A549 (cell line): ENCODE measurements around the gene TRMT61A. TPM values are rescaled to one million over a fixed set of nuclear protein-coding genes. Genes with fewer than 3 reads are reported as not detected.

ENCODE experiments used
- ATAC-seq, 2 experiments: fragments of 200-7000 bp in 1 of 2; fragments of >200 bp in 1 of 2; cut with Nextera tagmentation in 1 of 2; cut with Tn5 transposase in 1 of 2; 3 replicates each; pipeline versions ENCODE4 v1.8.0 to v1.9.1; 2018 to 2020; ENCODE audit warnings: mild to moderate bottlenecking in 1 of 2, moderate library complexity in 1 of 2
- CTCF ChIA-PET: fragments of 300-600 bp; sonication (Branson Sonifier 250); formaldehyde crosslinking; extraction: SDS; loops from one replicate; lab custom pipeline; 2021; ENCODE audit warnings: antibody characterized with exemption, inconsistent platforms; lab: Yijun Ruan, JAX
- POLR2A ChIA-PET: fragments of 350-600 bp; formaldehyde crosslinking; extraction: SDS; loops from one replicate; lab custom pipeline; 2021; ENCODE audit warnings: antibody characterized with exemption, inconsistent platforms; lab: Yijun Ruan, JAX
- DNase-seq, 2 experiments: peaks; one replicate each; pipeline versions ENCODE4 v3.0.0 to v3.0.0-alpha.2; 2011 to 2016; ENCODE audit warnings: low read depth in 1 of 2, low spot score in 1 of 2
- FAIRE-seq: peaks from 2 replicates; lab custom pipeline; 2011; peaks lifted over from hg19 to GRCh38; lab: Jason Lieb, UNC
- H3K27ac ChIP-seq, 2 experiments: fragments of >200 bp; sonication (Bioruptor Twin); formaldehyde crosslinking; 3 replicates each; pipeline ENCODE4 v1.5.1; 2016 to 2017
- H3K4me1 ChIP-seq: fragments of >200 bp; sonication (Bioruptor Twin); formaldehyde crosslinking; 3 replicates; pipeline ENCODE4 v1.6.1; 2016
- H3K4me2 ChIP-seq: fragments of >200 bp; sonication (Bioruptor Twin); formaldehyde crosslinking; 3 replicates; pipeline ENCODE4 v1.6.1; 2016
- H3K4me3 ChIP-seq: fragments of >200 bp; sonication (Bioruptor Twin); formaldehyde crosslinking; 3 replicates; pipeline ENCODE4 v1.5.1; 2016
- H3K9me3 ChIP-seq: fragments of >200 bp; sonication (Bioruptor Twin); formaldehyde crosslinking; 3 replicates; pipeline ENCODE4 v1.6.1; 2016
- ATOH8 ChIP-seq: fragments of 250-450 bp; sonication (Bioruptor Pico); IDR thresholded peaks from 2 replicates; pipeline ENCODE4 v1.5.0; 2020; ENCODE audit warnings: low read depth, mild to moderate bottlenecking, moderate library complexity
- CHD2 ChIP-seq: fragments of 150-350 bp; IDR thresholded peaks from 2 replicates; pipeline ENCODE4 v1.6.1; 2014; ENCODE audit warnings: low read length; ENCODE audit not compliant: partially characterized antibody
- CHD4 ChIP-seq: fragments of 200-600 bp; sonication (generic); IDR thresholded peaks from 2 replicates; pipeline ENCODE4 v1.6.1; 2016; ENCODE audit warnings: antibody characterized with exemption, mild to moderate bottlenecking, borderline replicate concordance
- EP300 ChIP-seq, 2 experiments: fragments of >200 bp; sonication (Bioruptor Twin); formaldehyde crosslinking; IDR thresholded peaks; 2 replicates in 1 of 2; 3 replicates in 1 of 2; pipeline ENCODE4 v1.6.1; 2016 to 2017
- ESRRA ChIP-seq: fragments of 150-350 bp; IDR thresholded peaks from 2 replicates; pipeline ENCODE4 v1.6.1; 2014; ENCODE audit warnings: mild to moderate bottlenecking, low read length, borderline replicate concordance
- FOSB ChIP-seq: fragments of 250-450 bp; sonication (Bioruptor Pico); IDR thresholded peaks from 2 replicates; pipeline ENCODE4 v1.5.0; 2020; ENCODE audit warnings: mild to moderate bottlenecking, moderate library complexity
- FOSL2 ChIP-seq, 2 experiments: fragments of 450-650 bp in 1 of 2; fragments of >200 bp in 1 of 2; sonication (Bioruptor Twin) in 1 of 2; formaldehyde crosslinking; IDR thresholded peaks; 2 replicates each; pipeline versions ENCODE4 v1.5.0 to v1.6.1; 2016 to 2020; ENCODE audit warnings: mild to moderate bottlenecking in 1 of 2, moderate library complexity in 1 of 2
- HES2 ChIP-seq: fragments of >200 bp; sonication (Bioruptor Twin); formaldehyde crosslinking; IDR thresholded peaks from 2 replicates; pipeline ENCODE4 v1.6.1; 2016
- HMGXB4 ChIP-seq: fragments of 250-450 bp; sonication (Bioruptor Pico); IDR thresholded peaks from 2 replicates; pipeline ENCODE4 v1.5.0; 2021; ENCODE audit warnings: mild to moderate bottlenecking, moderate library complexity, borderline replicate concordance
- HOXB5 ChIP-seq: fragments of 250-450 bp; sonication (Bioruptor Pico); IDR thresholded peaks from 2 replicates; pipeline ENCODE4 v1.5.0; 2020; ENCODE audit warnings: mild to moderate bottlenecking, moderate library complexity
- JUN ChIP-seq, 2 experiments: fragments of >200 bp; sonication (Bioruptor Twin); formaldehyde crosslinking; IDR thresholded peaks; 2 replicates in 1 of 2; 3 replicates in 1 of 2; pipeline ENCODE4 v1.6.1; 2016 to 2017
- KDM5A ChIP-seq: fragments of 200-600 bp; sonication (generic); IDR thresholded peaks from 2 replicates; pipeline ENCODE4 v1.6.1; 2016; ENCODE audit warnings: antibody characterized with exemption, mild to moderate bottlenecking
- MAZ ChIP-seq: fragments of 150-350 bp; IDR thresholded peaks from 2 replicates; pipeline ENCODE4 v1.6.1; 2014; ENCODE audit warnings: antibody characterized with exemption, low read depth, low read length, borderline replicate concordance
- NFE2L2 ChIP-seq: fragments of 150-350 bp; conservative IDR thresholded peaks from 2 replicates; pipeline ENCODE4 v1.6.1; 2014; ENCODE audit warnings: low read length
- PHF8 ChIP-seq: fragments of 200-600 bp; sonication (generic); IDR thresholded peaks from 2 replicates; pipeline ENCODE4 v1.6.1; 2016; ENCODE audit warnings: low read depth, mild to moderate bottlenecking, antibody characterized with exemption, moderate library complexity, borderline replicate concordance
- REST ChIP-seq: fragments of 200-600 bp; sonication (generic); IDR thresholded peaks from 2 replicates; pipeline ENCODE4 v1.6.1; 2016; ENCODE audit warnings: antibody characterized with exemption, mild to moderate bottlenecking, moderate library complexity
- RNF2 ChIP-seq: fragments of 200-600 bp; sonication (generic); IDR thresholded peaks from 2 replicates; pipeline ENCODE4 v1.6.1; 2016; ENCODE audit warnings: low read depth, mild to moderate bottlenecking, antibody characterized with exemption, moderate library complexity, borderline replicate concordance
- SMC3 ChIP-seq: fragments of >200 bp; sonication (Bioruptor Twin); formaldehyde crosslinking; IDR thresholded peaks from 3 replicates; pipeline ENCODE4 v1.6.1; 2018; ENCODE audit warnings: inconsistent platforms
- SREBF2 ChIP-seq: fragments of 450-650 bp; IDR thresholded peaks from 2 replicates; pipeline ENCODE4 v1.6.1; 2014; ENCODE audit warnings: mild to moderate bottlenecking, moderate library complexity
- TP53 ChIP-seq: fragments of 250-450 bp; sonication (Bioruptor Pico); IDR thresholded peaks from 2 replicates; pipeline ENCODE4 v1.5.0; 2021; ENCODE audit warnings: mild to moderate bottlenecking, moderate library complexity
- USF2 ChIP-seq: fragments of 450-650 bp; IDR thresholded peaks from 2 replicates; pipeline ENCODE4 v1.6.1; 2014; ENCODE audit warnings: antibody characterized with exemption
- ZC3H11A ChIP-seq: fragments of 450-650 bp; IDR thresholded peaks from 2 replicates; pipeline ENCODE4 v1.6.1; 2014; ENCODE audit warnings: antibody characterized with exemption, mild to moderate bottlenecking
- WGBS: methylation state at CpG from one replicate; pipeline ENCODE4 v1.1.6; 2017; ENCODE audit errors: missing lambda C conversion rate; 5-methylcytosine and 5-hydroxymethylcytosine counted together
- polyA plus RNA-seq, 4 experiments: library from polyadenylated mRNA; depleted of rRNA in 3 of 4; stranded (reverse); fragments of >200 nt; fragmentation: RNase III in 1 of 4; extraction: RNeasy Plus Mini Kit Qiagen cat#74134 plus additional on column Dnase treatment in 1 of 4; gene quantifications; 2 replicates in 3 of 4; 3 replicates in 1 of 4; pipeline ENCODE4 v1.2.3, GENCODE V29; 2011 to 2017

Gene TRMT61A
- polyA plus RNA-seq, 2 of the 4 experiments (the other 2 are of a cell fraction) = 8.3 to 19.4 TPM

GRCh38 chr14:103501921-103502669 lies 26.9 kb upstream of the TRMT61A start (continued):
- TF ChIP-seq ESRRA = no peak
- no peak for TF ChIP-seq KDM5A
- no peak for TF ChIP-seq USF2
- TF ChIP-seq TP53 = no peak

- 97% methylated on average over 18 of the region's 18 CpGs for WGBS
- H3K27ac ChIP-seq = no peak overlapping the region
- ATAC-seq = no peak
- TF ChIP-seq ZC3H11A = no peak
- no peak for TF ChIP-seq SREBF2
- no peak for TF ChIP-seq FOSL2 (IDR thresholded peaks at IDR 0.05)
- TF ChIP-seq FOSL2 (CRISPR knock-in tag; IDR thresholded peaks at IDR 0.05) = no peak
- TF ChIP-seq REST = no peak
- TF ChIP-seq CHD4 = no peak
- no peak for TF ChIP-seq EP300 (IDR thresholded peaks at IDR 0.05)
- TF ChIP-seq HES2 = no peak
- no peak for TF ChIP-seq ESRRA
- no peak for TF ChIP-seq HMGXB4 (CRISPR knock-in tag)
- TF ChIP-seq, all 56 proteins: peak for 0
- DNase-seq (no peak), FAIRE-seq (no peak)
- CTCF ChIA-PET = interaction anchor here (1.4 to 10.5 kb wide), 4 partner anchors 8 to 44 kb away, joined by 3 to 97 read pairs (median 42); partner anchors contain the start of gene CKB
- H3K4me3 ChIP-seq = no peak overlapping the region
- no peaks in the 10 kb centered on the region for H3K9me3 ChIP-seq
- H3K4me1 ChIP-seq = 0 out of 3 replicates have a peak, but pooled peaks cover 2% of the 10 kb centered on the region
- H3K4me2 ChIP-seq = no peak overlapping the region
- POLR2A ChIA-PET = no interaction called here
Measured at GRCh38 chr14:103502877-103503276, 26.1 kb upstream of the TRMT61A start.

- no peak for FAIRE-seq
- no peak overlapping the region for H3K4me3 ChIP-seq
- no peak for DNase-seq
- ATAC-seq = no peak
- WGBS = 94% methylated on average over 12 of the region's 12 CpGs
- no peaks in the 10 kb centered on the region for H3K9me3 ChIP-seq
- ChIA-PET POLR2A (no interaction called here), CTCF (interaction anchor here (1.4 to 10.5 kb wide), 5 partner anchors 8 to 43 kb away, joined by 3 to 97 read pairs (median 23); partner anchors contain the start of gene CKB)
- H3K27ac ChIP-seq = no peak overlapping the region
- 0 out of 3 replicates have a peak, but pooled peaks cover 2% of the 10 kb centered on the region for H3K4me1 ChIP-seq
- TF ChIP-seq CHD2 (no peak), FOSL2 (IDR thresholded peaks at IDR 0.05) (no peak), FOSL2 (CRISPR knock-in tag; IDR thresholded peaks at IDR 0.05) (no peak), SMC3 (no peak), HOXB5 (CRISPR knock-in tag) (no peak), MAZ (no peak), PHF8 (no peak), NFE2L2 (no peak), ATOH8 (CRISPR knock-in tag) (no peak), JUN (IDR thresholded peaks at IDR 0.05) (no peak), RNF2 (no peak), FOSB (CRISPR knock-in tag) (no peak)
- no peak overlapping the region for H3K4me2 ChIP-seq
Measured at GRCh38 chr14:103503296-103503695, 25.7 kb upstream of the TRMT61A start.
